IMR-90 (cell line): ENCODE data around the gene SLC29A3. TPM values are rescaled to one million over a fixed set of nuclear protein-coding genes. Genes with fewer than 3 reads are reported as not detected.

Source experiments
- ATAC-seq: fragments of 200-7000 bp; cut with Tn5 transposase; 2 replicates; pipeline ENCODE4 v1.9.1; 2020; ENCODE audit warnings: low read depth, mild to moderate bottlenecking, moderate library complexity
- BruUV-seq: library from RNA; stranded (reverse); fragments of 400-500 nt; replicated peaks from 2 replicates; lab custom pipeline; 2021; lab: Mats Ljungman, UMichigan
- CTCF ChIA-PET: fragments of 300-600 bp; formaldehyde crosslinking; extraction: SDS; loops from one replicate; lab custom pipeline; 2021; ENCODE audit warnings: antibody characterized with exemption; lab: Yijun Ruan, JAX
- POLR2A ChIA-PET: fragments of 300-600 bp; sonication (Branson Sonifier 250); formaldehyde crosslinking; loops from one replicate; lab custom pipeline; 2022; ENCODE audit warnings: antibody characterized with exemption; ENCODE audit not compliant: unreplicated experiment; lab: Charles Lee
- DNase-seq: peaks from one replicate; pipeline ENCODE4 v3.0.0; 2013
- H2AFZ ChIP-seq: replicated peaks from 2 replicates; pipeline ENCODE3; 2013; ENCODE audit warnings: low read length, mild to moderate bottlenecking; ENCODE audit not compliant: poor library complexity
- H2AK5ac ChIP-seq: 2 replicates; pipeline ENCODE4 v1.6.1; 2013; ENCODE audit warnings: low read depth, low read length, inconsistent platforms
- H2AK9ac ChIP-seq: replicated peaks from 2 replicates; pipeline ENCODE3; 2013; ENCODE audit warnings: mild to moderate bottlenecking, low read depth, low read length, moderate library complexity; ENCODE audit not compliant: poor library complexity
- H2BK120ac ChIP-seq: 2 replicates; pipeline ENCODE4 v1.6.1; 2013; ENCODE audit warnings: low read depth, low read length, inconsistent platforms
- H2BK15ac ChIP-seq: 3 replicates; pipeline ENCODE4 v1.6.1; 2013; ENCODE audit warnings: low read depth, low read length, inconsistent platforms
- H2BK20ac ChIP-seq: 2 replicates; pipeline ENCODE4 v1.6.1; 2013; ENCODE audit warnings: low read depth, mild to moderate bottlenecking, inconsistent platforms, low read length, moderate library complexity
- H2BK5ac ChIP-seq: 2 replicates; pipeline ENCODE4 v1.6.1; 2013; ENCODE audit warnings: mild to moderate bottlenecking, low read depth, low read length, inconsistent platforms; ENCODE audit not compliant: poor library complexity, severe bottlenecking
- H3K14ac ChIP-seq: replicated peaks from 2 replicates; pipeline ENCODE4 v1.6.1; 2013; ENCODE audit warnings: low read depth, low read length, inconsistent platforms
- H3K18ac ChIP-seq: 2 replicates; pipeline ENCODE4 v1.6.1; 2013; ENCODE audit warnings: low read depth, low read length, control low read depth
- H3K23ac ChIP-seq: 2 replicates; pipeline ENCODE4 v1.6.1; 2013; ENCODE audit warnings: low read depth, low read length, inconsistent platforms
- H3K27ac ChIP-seq: 2 replicates; pipeline ENCODE4 v1.5.1; 2013; ENCODE audit warnings: mild to moderate bottlenecking, control low read depth, low read length; ENCODE audit not compliant: insufficient read depth
- H3K27me3 ChIP-seq: 2 replicates; pipeline ENCODE4 v1.6.1; 2013; ENCODE audit warnings: low read length; ENCODE audit not compliant: control insufficient read depth, insufficient read depth
- H3K36me3 ChIP-seq: 2 replicates; pipeline ENCODE4 v1.6.1; 2013; ENCODE audit warnings: low read length, mixed read lengths; ENCODE audit not compliant: control insufficient read depth, insufficient read depth
- H3K4ac ChIP-seq: 2 replicates; pipeline ENCODE4 v1.6.1; 2013; ENCODE audit warnings: low read depth, low read length, inconsistent platforms
- H3K4me1 ChIP-seq: 2 replicates; pipeline ENCODE4 v1.6.1; 2013; ENCODE audit warnings: low read length, mixed read lengths; ENCODE audit not compliant: control insufficient read depth, insufficient read depth
- H3K4me2 ChIP-seq: 2 replicates; pipeline ENCODE4 v1.6.1; 2013; ENCODE audit warnings: low read depth, mild to moderate bottlenecking, control low read depth, low read length, moderate library complexity
- H3K4me3 ChIP-seq: 2 replicates; pipeline ENCODE4 v1.5.1; 2013; ENCODE audit warnings: low read depth, mild to moderate bottlenecking, control low read depth, low read length, moderate library complexity; ENCODE audit not compliant: insufficient read depth
- H3K56ac ChIP-seq: 2 replicates; pipeline ENCODE4 v1.6.1; 2013; ENCODE audit warnings: low read length, inconsistent platforms; ENCODE audit not compliant: insufficient read depth; ENCODE audit errors: extremely low read depth
- H3K79me1 ChIP-seq, 2 experiments: 2 replicates each; pipeline ENCODE4 v1.6.1; 2013; ENCODE audit warnings: low read length in 2 of 2, inconsistent platforms in 1 of 2, low read depth in 1 of 2
- H3K9ac ChIP-seq: 2 replicates; pipeline ENCODE4 v1.6.1; 2013; ENCODE audit warnings: low read depth, low read length, control low read depth
- H3K9me1 ChIP-seq: 2 replicates; pipeline ENCODE4 v1.6.1; 2013; ENCODE audit warnings: low read length, inconsistent platforms; ENCODE audit not compliant: insufficient read depth
- H3K9me3 ChIP-seq: 2 replicates; pipeline ENCODE4 v1.6.1; 2013; ENCODE audit warnings: low read length; ENCODE audit not compliant: control insufficient read depth, insufficient read depth
- H4K20me1 ChIP-seq: 2 replicates; pipeline ENCODE4 v1.6.1; 2013; ENCODE audit warnings: low read length, inconsistent platforms; ENCODE audit not compliant: insufficient read depth
- H4K5ac ChIP-seq: 2 replicates; pipeline ENCODE4 v1.6.1; 2013; ENCODE audit warnings: mild to moderate bottlenecking, low read depth, low read length, control low read depth
- H4K8ac ChIP-seq, 2 experiments: 2 replicates each; pipeline ENCODE4 v1.6.1; 2013; ENCODE audit warnings: low read depth in 2 of 2, low read length in 2 of 2, control low read depth in 1 of 2, inconsistent platforms in 1 of 2
- H4K91ac ChIP-seq: 2 replicates; pipeline ENCODE4 v1.6.1; 2013; ENCODE audit warnings: low read depth, low read length, inconsistent platforms; ENCODE audit not compliant: insufficient read depth
- CTCF ChIP-seq: conservative IDR thresholded peaks from 2 replicates; pipeline ENCODE4 v1.5.1; 2012; ENCODE audit warnings: mild to moderate bottlenecking, low read depth, low read length, improper control_type of control experiment
- FOS ChIP-seq: fragments of 150-350 bp; IDR thresholded peaks from 2 replicates; pipeline ENCODE4 v1.6.1; 2016; ENCODE audit warnings: low read depth, low read length
- NFE2L2 ChIP-seq: fragments of 150-350 bp; IDR thresholded peaks from 2 replicates; pipeline ENCODE4 v1.6.1; 2016; ENCODE audit warnings: low read depth, mild to moderate bottlenecking, low read length
- WGBS, 2 experiments: methylation state at CpG; one replicate each; pipeline versions ENCODE4 v1.1.5 to v1.1.7; 2013; ENCODE audit warnings: missing lambda C conversion rate in 2 of 2; ENCODE audit not compliant: insufficient read length in 1 of 2; ENCODE audit errors: extremely low coverage in 2 of 2; 5-methylcytosine and 5-hydroxymethylcytosine counted together
- dilution Hi-C: fragments of 300-500 bp; cut with HindIII; formaldehyde crosslinking; loops from one replicate; pipeline ENCODE4 v1.14.3; 2018; ENCODE audit warnings: low sequenced_read_pairs; ENCODE audit not compliant: unreplicated experiment
- in situ Hi-C: fragments of 300-500 bp; cut with MboI; formaldehyde crosslinking; loops from 3 replicates; pipeline ENCODE4 v1.14.3; 2019; ENCODE audit warnings: low sequenced_read_pairs, inconsistent platforms, mixed read lengths
- intact Hi-C: fragments of 100-400 bp; cut with micrococcal nuclease; formaldehyde crosslinking; loops from 2 replicates; pipeline ENCODE4 v1.10.0; 2022
- polyA plus RNA-seq, 3 experiments: library from polyadenylated mRNA; depleted of rRNA; stranded (reverse); fragments of >200 nt; gene quantifications; 2 replicates each; pipeline ENCODE4 v1.2.3, GENCODE V29; 2012; ENCODE audit warnings: low replicate concordance in 1 of 3
- total RNA-seq: library from RNA; depleted of rRNA; stranded (reverse); fragments of >200 nt; gene quantifications from 2 replicates; pipeline ENCODE4 v1.2.3, GENCODE V29; 2012

The SLC29A3 gene
- total and polyA plus RNA-seq, 2 of the 4 experiments (the other 2 are of a cell fraction), result 0.72 to 3.0 TPM

DNA sequence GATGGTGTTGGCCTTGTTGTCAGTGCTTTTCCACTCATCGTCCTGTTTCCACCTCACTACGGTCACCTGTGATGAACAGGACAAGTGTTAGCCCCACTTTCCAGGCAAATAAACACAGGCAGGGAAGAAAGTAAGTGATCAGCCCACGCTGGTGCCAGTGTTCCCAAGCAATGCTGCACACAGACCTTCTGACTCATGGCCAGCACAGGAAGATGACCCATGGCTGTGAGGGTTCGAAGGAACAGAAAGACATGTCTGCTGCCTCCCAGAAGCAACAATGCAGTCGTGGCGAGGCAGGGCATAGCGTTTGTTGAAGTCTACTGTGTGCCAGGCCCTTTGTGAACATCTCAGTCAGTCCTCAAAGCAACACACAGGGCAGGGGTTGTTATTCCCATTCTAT lies 35.7 kb downstream of the SLC29A3 start:
- peak; percentile 20 for DNase-seq
- no peaks in the 10 kb centered on the region for H4K20me1 ChIP-seq
- dilution Hi-C loops, result no loop called here

More for the DNA sequence above, 35.7 kb downstream of the SLC29A3 start:
- WGBS, 2 experiments, result 67% methylated on average over 1 of the region's 7 CpGs; no CpG with 5 or more reads in 1 of the 2 experiments
- Histone ChIP-seq H2AK5ac (no peak overlapping the region), H2BK5ac (no peak overlapping the region), H3K9ac (no peak overlapping the region), H3K9me1 (no peaks in the 10 kb centered on the region), H3K4me1 (no peaks in the 10 kb centered on the region), H3K56ac (no peak overlapping the region), H4K8ac (no peak overlapping the region), H3K36me3 (peaks cover 2% of the 10 kb centered on the region), H4K5ac (no peak overlapping the region), H3K4ac (no peak overlapping the region), H2BK20ac (no peak overlapping the region), H3K14ac (no peak overlapping the region), H3K23ac (no peak overlapping the region), H2AFZ (no peak overlapping the region), H3K4me3 (no peak overlapping the region), H2BK15ac (no peak overlapping the region), H3K27ac (no peak overlapping the region), H3K4me2 (no peak overlapping the region), H3K18ac (no peak overlapping the region), H2AK9ac (no peak overlapping the region), H2BK120ac (no peak overlapping the region), H3K9me3 (no peaks in the 10 kb centered on the region), H3K79me1 (no peaks in the 10 kb centered on the region), H3K27me3 (no peaks in the 10 kb centered on the region; the same call in 1 of the 2 replicates), H4K91ac (no peak overlapping the region)
- ChIA-PET POLR2A (no interaction called here), CTCF (no interaction called here)
- ATAC-seq, result 0 out of 2 replicates have a peak, but pooled peaks have one; percentile 33
- intact Hi-C loops, result no loop called here
- TF ChIP-seq FOS, result no peak
- TF ChIP-seq CTCF, result no peak
- no peak for TF ChIP-seq NFE2L2
- BruUV-seq, result no TSS peak
- in situ Hi-C loops, result no loop called here
